Parathyroid adenoma (tissue), 2 donors: ENCODE measurements around the gene GPX5.
"Not testable (repeated sequence)": the region's sequence is repeated elsewhere in the genome, so short reads cannot be mapped to it uniquely, and the experiment has no call there.

Experiments
- H2AFZ ChIP-seq: fragments of 300-600 bp; sonication (generic); one replicate; pipeline ENCODE4 v1.7.0; 2017; ENCODE audit warnings: antibody characterized with exemption, mild to moderate bottlenecking
- H3K27ac ChIP-seq: fragments of 300-600 bp; sonication (generic); one replicate; pipeline ENCODE4 v1.7.0; 2017
- H3K27me3 ChIP-seq: fragments of 300-600 bp; sonication (generic); one replicate; pipeline ENCODE4 v1.7.0; 2017; ENCODE audit warnings: low read length; ENCODE audit not compliant: control insufficient read depth, insufficient read depth
- H3K36me3 ChIP-seq: fragments of 300-600 bp; sonication (generic); one replicate; pipeline ENCODE4 v1.7.0; 2017; ENCODE audit warnings: low read length; ENCODE audit not compliant: control insufficient read depth, insufficient read depth
- H3K4me1 ChIP-seq: fragments of 300-600 bp; sonication (generic); one replicate; pipeline ENCODE4 v1.7.0; 2017; ENCODE audit warnings: control low read depth
- H3K4me2 ChIP-seq: fragments of 300-600 bp; sonication (generic); one replicate; pipeline ENCODE4 v1.7.0; 2017; ENCODE audit warnings: low read length
- H3K4me3 ChIP-seq: fragments of 300-600 bp; sonication (generic); one replicate; pipeline ENCODE4 v1.7.0; 2017; ENCODE audit warnings: low read depth, low read length
- H3K79me2 ChIP-seq: fragments of 300-600 bp; sonication (generic); one replicate; pipeline ENCODE4 v1.7.0; 2017; ENCODE audit warnings: control low read depth
- H3K9ac ChIP-seq: fragments of 300-600 bp; sonication (generic); one replicate; pipeline ENCODE4 v1.7.0; 2017; ENCODE audit warnings: mild to moderate bottlenecking
- H3K9me3 ChIP-seq: fragments of 300-600 bp; sonication (generic); one replicate; pipeline ENCODE4 v1.7.0; 2017; ENCODE audit warnings: low read length; ENCODE audit not compliant: control insufficient read depth
- CTCF ChIP-seq: fragments of 300-600 bp; sonication (generic); IDR thresholded peaks from one replicate; pipeline ENCODE4 v1.7.0; 2017; ENCODE audit warnings: antibody characterized with exemption, mild to moderate bottlenecking
- donor health status: primary hyperparathyroidism.

The GPX5 gene

GRCh38 chr6:28505733-28506132 is 19.9 kb upstream of the GPX5 start:
- no peaks in the 10 kb centered on the region for H3K4me1 ChIP-seq
- H3K27ac ChIP-seq = no peak overlapping the region
- H3K36me3 ChIP-seq = no peaks in the 10 kb centered on the region
- no peak overlapping the region for H3K4me2 ChIP-seq
- H3K9ac ChIP-seq = no peak overlapping the region
- H3K4me3 ChIP-seq = no peak overlapping the region
- H2AFZ ChIP-seq = no peak overlapping the region
- no peaks in the 10 kb centered on the region for H3K9me3 ChIP-seq
- H3K27me3 ChIP-seq = no peaks in the 10 kb centered on the region
- no peak for TF ChIP-seq CTCF
- no peaks in the 10 kb centered on the region for H3K79me2 ChIP-seq

GRCh38 chr6:28506807-28507475 is 18.7 kb upstream of the GPX5 start:
- Histone ChIP-seq H3K79me2 (no peaks in the 10 kb centered on the region), H3K27me3 (no peaks in the 10 kb centered on the region), H3K4me2 (no peak overlapping the region), H3K27ac (no peak overlapping the region), H3K4me1 (no peaks in the 10 kb centered on the region), H3K36me3 (no peaks in the 10 kb centered on the region), H2AFZ (no peak overlapping the region), H3K9ac (no peak overlapping the region), H3K9me3 (no peaks in the 10 kb centered on the region), H3K4me3 (no peak overlapping the region)
- TF ChIP-seq CTCF = no peak

GRCh38 chr6:28511628-28512300 is 13.9 kb upstream of the GPX5 start:
- no peak for TF ChIP-seq CTCF
- Histone ChIP-seq H3K9ac (no peak overlapping the region), H3K27me3 (no peaks in the 10 kb centered on the region), H3K4me2 (no peak overlapping the region), H3K36me3 (no peaks in the 10 kb centered on the region), H3K4me3 (no peak overlapping the region), H2AFZ (no peak overlapping the region), H3K9me3 (no peaks in the 10 kb centered on the region), H3K27ac (no peak overlapping the region), H3K4me1 (no peaks in the 10 kb centered on the region), H3K79me2 (no peaks in the 10 kb centered on the region)

- not testable (repeated sequence) for H2AFZ ChIP-seq, H3K36me3 ChIP-seq, H3K27ac ChIP-seq, H3K9me3 ChIP-seq, H3K4me3 ChIP-seq, H3K79me2 ChIP-seq, H3K4me1 ChIP-seq, H3K4me2 ChIP-seq, H3K27me3 ChIP-seq, H3K9ac ChIP-seq
Observed at GRCh38 chr6:28512387-28512786, 13.3 kb upstream of the GPX5 start.

GRCh38 chr6:28515676-28516075 is 10.0 kb upstream of the GPX5 start, which contains the start of gene GPX6:
Gene GPX6, minus strand, starts transcription at chr6:28515793. Its CDS starts 50 bp downstream, at chr6:28515743.
- Histone ChIP-seq H3K4me2 (no peak within 1 kb of the TSS), H3K4me1 (no peaks in the 10 kb centered on the region), H3K9ac (no peak within 1 kb of the TSS), H3K9me3 (no peaks in the 10 kb centered on the region), H3K79me2 (no peaks in the 10 kb centered on the region), H3K27me3 (no peaks in the 10 kb centered on the region), H2AFZ (no peak within 1 kb of the TSS), H3K4me3 (no peak within 1 kb of the TSS), H3K36me3 (no peaks in the 10 kb centered on the region), H3K27ac (no peak within 1 kb of the TSS)
- TF ChIP-seq CTCF = no peak
